GM10266 (cell line): ENCODE measurements around the gene PTPN18.

ENCODE experiments used
- DNase-seq: peaks from one replicate; pipeline ENCODE4 v3.0.0; 2012; ENCODE audit errors: extremely low spot score
- CTCF ChIP-seq: IDR thresholded peaks from 2 replicates; pipeline ENCODE4 v1.5.1; 2012; ENCODE audit warnings: mild to moderate bottlenecking, low read depth; ENCODE audit not compliant: control insufficient read depth, insufficient read depth; ENCODE audit errors: missing control alignments

The PTPN18 gene

GRCh38 chr2:130378206-130378897, 22.5 kb downstream of the PTPN18 start:
- TF ChIP-seq CTCF = no peak
- DNase-seq = no peak

GRCh38 chr2:130378898-130379214, 23.0 kb downstream of the PTPN18 start:
- no peak for DNase-seq
- no peak for TF ChIP-seq CTCF

- TF ChIP-seq CTCF = no peak
- DNase-seq = no peak
Measured at GRCh38 chr2:130380096-130380934, 24.5 kb downstream of the PTPN18 start.

- no peak for DNase-seq
- no peak for TF ChIP-seq CTCF
Measured at GRCh38 chr2:130381145-130381544, 25.3 kb downstream of the PTPN18 start.

- no peak for TF ChIP-seq CTCF
- no peak for DNase-seq
Measured at GRCh38 chr2:130381619-130382018, 25.8 kb downstream of the PTPN18 start.

- DNase-seq = no peak
- TF ChIP-seq CTCF = no peak
Measured at GRCh38 chr2:130382313-130382917, 26.6 kb downstream of the PTPN18 start.

GRCh38 chr2:130385709-130386108, 29.9 kb downstream of the PTPN18 start:
- no peak for TF ChIP-seq CTCF
- no peak for DNase-seq
